ENCODE results near the gene NDRG4.

Gene NDRG4

DNA sequence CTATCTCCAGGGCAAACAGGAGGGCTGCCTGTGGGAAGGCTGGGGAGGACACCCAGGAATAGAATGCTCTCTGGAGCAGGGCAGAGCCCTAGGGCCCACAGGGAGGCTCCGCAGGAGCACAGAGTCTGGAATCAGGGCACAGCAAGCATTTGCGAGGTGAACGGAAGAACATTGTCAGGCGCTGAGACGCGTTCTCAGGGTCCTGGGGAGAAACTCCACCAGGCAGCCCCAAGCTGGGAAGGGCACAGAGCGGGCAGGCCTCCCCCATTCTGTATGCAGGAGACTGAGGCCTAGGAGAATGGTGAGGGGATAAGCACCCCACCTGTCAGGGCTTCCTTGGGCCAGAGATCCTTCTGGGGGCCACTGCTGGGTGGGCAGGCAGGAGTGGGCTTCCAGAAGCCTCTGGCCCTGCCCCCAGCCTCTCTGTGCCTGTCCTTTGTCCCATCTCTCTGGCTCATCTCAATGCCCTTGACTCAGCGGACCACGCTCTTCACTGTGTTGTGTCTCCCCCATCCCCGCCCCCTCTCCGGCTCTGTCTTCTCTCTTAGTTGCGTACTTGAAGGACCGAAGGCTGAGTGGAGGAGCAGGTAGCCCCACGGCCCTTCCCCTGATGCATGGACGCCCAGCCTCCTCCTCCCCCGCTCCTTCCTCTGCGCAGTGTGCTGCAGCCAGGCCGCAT lies 10.3 kb downstream of the NDRG4 start:
- no peak for DNase-seq (ENCODE audit: low read depth)

DNA sequence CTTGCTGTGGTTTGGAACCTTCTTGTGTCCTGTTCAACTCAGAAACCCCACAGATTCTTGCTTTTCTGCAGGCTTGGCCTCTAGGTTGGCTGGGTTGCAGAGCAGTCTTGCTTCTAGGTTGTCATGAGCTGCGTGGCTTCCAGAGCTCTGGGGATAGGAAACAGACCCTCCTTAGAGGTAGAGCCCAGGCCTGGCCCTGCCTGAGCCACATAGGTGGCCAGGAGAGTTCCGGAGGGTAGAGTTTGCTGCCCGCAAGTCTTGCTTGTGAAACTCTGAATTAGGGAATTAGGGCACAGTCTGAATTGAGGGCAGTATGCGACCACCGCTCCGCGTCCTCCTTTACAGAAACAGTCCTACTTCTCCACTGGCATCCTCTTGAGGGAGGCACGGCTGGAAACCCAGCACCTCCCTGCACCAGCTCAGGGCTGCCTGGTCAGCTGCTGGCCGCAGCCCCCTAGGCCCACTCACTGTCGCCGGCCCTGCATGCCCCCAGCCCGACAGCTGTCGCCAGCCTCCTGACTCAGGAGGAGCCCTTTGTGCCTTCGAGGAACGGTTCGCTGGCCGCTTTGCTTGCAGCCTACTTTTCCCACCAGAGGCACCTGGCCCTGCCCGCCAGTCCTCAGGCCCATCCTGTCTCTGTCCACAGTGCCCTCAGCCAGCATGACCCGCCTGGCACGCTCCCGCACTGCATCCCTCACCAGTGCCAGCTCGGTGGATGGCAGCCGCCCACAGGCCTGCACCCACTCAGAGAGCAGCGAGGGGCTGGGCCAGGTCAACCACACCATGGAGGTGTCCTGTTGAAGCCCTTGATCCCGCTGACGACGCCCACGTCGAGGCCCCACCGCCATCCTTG lies 11.1 kb downstream of the NDRG4 start:
- no peak for DNase-seq (ENCODE audit: low read depth)

DNA sequence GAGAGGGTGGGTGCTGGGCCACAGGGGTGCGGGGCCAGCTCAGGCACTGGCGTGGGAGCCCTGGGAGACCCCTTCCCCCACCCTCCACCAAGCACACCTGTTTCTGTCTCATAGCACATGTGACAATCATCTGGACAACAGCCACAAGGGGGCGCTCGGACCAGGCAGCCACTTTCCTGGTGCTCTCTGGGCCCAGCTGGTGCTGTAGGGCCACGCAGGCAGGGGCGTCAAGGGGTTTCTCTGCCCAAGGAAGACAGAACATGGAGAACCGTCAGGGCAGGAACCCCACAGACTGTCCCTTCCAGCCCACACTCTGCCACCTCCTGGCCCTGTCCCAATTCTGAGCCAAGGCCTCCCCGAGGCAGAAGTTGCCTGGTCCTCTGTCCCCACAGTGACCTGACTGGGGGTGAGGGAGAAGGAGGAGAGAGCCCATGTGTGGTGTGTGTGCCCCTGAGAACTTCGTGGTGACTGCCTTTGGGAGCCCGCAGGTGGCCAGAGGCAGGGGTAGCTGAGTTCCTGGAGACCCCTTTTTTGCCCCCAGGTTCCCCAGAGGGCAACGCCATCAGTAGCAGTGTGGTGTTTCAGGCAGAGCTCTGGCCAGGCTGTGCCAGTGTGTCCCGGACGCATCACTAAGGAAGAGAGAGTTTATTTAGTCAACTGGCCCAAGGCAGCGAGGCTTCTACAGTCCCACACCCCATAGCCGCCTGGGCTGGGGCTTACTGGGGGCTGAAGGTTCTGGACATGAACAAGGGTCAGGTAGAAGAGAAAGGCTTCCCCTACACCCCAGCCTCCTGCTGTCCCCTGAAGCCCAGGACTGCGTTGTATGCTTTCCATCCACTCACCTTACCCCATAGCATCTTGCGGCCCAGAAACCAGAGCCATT lies 12.2 kb downstream of the NDRG4 start:
- no peak for DNase-seq (ENCODE audit: low read depth)

DNA sequence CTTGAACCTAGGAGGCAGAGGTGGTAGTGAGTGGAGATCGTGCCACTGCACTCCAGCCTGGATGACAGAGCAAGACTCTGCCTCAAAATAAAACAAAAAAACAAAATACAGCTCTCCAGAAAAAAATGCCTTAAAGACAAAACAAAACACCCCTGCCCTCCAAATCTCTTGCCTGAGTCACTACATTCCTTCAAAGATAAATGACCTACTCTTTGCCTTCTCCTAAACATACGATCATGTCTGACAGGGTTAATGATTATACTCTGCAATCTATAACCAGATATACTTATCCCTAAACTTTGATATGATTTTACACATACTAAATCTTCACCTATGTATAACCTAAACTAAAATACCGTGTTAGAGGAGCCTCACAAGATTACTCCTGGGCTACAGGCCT lies 13.9 kb downstream of the NDRG4 start:
- no peak for DNase-seq (ENCODE audit: low read depth)

DNA sequence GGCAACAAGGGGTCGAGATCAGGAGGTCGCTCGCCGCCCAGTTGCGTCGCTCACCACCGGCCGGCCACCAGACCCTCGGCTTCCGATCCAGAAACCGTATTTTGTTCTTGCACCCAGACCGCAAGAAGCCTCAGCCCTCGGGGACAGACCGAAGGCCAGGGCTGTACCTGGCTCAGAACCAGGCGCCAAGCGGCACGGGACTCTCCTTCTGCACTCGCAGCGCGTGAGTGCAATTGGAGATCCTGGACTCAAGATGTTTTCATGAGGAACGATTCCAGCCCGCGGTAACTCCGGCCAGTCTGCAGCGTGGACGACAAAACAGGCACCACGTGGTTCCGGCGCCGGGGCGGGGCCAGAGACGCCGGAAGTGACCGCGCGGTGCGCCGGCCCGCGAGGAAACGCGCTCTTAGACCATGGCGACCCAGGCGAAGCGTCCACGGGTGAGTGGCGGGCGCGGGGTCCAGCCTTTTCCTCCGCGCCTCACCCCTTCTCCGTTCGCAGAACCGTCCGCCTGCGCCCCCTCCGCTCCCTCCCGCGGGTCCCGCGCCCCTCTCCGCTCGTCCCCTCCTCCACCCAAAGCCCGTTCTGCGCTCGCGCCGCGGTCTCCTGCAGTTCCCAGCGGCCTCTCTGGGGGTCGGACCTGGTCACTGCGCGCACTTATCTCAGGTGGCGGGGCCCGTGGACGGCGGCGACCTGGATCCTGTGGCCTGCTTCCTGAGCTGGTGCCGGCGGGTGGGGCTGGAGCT lies 15.4 kb downstream of the NDRG4 start, which contains the start of gene SETD6:
SETD6 (plus strand) TSS at position 393 of the 746 bp plus-strand sequence; CDS start at position 414, 21 bp downstream.
- peak; percentile 23 for DNase-seq (ENCODE audit: low read depth)

DNA sequence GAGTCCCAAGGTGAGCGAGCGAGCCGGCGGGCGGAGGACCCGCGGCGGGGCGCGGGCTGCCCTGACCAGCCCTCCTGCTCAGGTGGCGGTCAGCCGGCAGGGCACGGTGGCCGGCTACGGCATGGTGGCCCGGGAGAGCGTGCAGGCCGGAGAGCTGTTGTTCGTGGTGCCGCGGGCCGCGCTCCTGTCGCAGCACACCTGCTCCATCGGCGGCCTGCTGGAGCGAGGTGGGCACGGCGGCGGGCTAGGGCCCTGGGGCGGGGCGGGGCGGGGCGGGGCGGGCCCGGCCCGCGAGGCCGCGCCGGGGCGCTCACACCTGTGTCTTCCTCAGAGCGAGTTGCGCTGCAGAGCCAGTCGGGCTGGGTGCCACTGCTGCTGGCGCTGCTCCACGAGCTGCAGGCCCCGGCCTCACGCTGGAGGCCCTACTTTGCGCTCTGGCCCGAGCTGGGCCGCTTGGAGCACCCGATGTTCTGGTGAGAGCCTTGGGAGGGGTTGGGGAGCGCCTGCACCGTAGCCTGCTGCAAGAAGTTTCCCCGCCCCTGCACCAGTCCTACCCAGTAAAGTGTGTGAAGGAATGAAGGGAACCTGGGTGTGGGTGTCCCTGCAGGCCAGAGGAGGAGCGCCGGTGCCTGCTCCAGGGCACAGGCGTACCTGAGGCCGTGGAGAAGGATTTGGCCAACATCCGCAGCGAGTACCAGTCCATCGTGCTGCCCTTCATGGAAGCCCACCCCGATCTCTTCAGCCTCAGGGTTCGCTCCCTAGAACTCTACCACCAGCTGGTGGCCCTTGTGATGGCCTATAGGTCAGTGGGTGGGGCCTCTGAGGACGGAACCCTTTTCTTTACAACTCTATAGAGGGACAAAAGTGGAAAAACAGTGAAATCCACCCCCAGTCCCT lies 16.2 kb downstream of the NDRG4 start:
- DNase-seq (ENCODE audit: low read depth), result no peak

DNA sequence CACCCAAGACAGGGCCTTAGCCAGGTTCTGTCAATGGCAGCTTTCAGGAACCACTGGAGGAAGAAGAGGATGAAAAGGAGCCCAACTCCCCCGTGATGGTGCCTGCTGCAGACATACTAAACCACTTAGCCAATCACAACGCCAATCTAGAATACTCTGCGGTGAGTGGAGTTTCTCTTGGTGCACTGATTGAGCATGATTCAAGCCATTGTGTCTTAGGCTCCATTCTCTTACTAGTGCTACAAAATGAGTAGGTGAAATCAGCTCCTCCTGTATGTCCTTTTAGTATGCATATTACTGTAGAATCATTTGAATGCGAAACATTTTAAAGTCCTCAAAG lies 16.8 kb downstream of the NDRG4 start:
- no peak for DNase-seq (ENCODE audit: low read depth)

DNA sequence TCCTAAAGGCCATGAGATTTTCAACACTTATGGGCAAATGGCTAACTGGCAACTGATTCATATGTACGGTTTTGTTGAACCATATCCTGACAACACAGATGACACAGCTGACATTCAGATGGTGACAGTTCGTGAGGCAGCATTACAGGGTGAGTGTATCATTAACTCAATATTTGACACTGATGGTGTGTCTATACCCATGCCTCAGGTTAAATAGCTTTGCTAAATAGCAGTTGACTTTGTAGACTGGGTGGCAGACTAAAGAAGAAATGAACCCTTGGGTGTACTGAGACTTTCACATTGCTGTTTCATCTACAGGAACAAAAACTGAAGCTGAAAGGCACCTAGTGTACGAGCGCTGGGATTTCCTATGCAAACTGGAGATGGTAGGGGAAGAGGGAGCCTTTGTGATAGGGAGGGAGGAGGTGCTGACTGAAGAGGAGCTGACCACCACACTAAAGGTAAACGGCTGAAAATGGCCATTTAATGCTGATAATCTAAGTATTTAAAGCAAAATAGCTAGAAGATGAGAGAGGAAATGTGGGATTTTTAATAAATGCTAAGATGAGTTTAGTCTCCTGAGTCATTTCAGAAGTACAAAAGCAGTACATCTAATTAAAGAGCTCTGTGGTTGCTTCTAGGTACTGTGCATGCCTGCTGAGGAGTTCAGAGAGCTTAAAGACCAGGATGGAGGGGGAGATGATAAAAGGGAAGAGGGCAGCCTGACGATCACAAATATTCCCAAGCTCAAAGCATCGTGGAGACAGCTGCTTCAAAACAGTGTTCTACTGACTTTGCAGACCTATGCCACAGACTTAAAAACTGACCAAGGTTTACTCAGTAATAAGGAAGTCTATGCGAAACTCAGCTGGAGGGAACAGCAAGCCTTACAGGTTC lies 18.4 kb downstream of the NDRG4 start:
- DNase-seq (ENCODE audit: low read depth), result no peak

DNA sequence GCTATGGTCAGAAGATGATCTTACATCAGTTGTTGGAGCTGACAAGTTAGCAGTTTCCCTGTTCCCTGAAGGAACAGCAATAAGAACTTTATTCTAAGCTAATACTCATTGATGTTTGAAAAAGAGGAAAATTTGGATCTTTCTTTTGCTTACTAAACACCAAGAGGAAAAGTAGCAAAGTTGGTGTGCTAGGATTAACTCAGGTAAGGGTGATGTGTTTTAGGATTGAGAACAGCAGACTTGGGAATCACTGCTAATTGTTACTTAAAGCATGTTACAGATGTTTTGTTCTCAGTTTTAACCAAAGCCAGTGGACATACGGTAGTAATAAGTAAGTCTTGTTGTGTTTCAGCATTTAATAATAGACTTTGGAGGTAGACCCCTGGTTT lies 19.0 kb downstream of the NDRG4 start:
- no peak for DNase-seq (ENCODE audit: low read depth)

DNA sequence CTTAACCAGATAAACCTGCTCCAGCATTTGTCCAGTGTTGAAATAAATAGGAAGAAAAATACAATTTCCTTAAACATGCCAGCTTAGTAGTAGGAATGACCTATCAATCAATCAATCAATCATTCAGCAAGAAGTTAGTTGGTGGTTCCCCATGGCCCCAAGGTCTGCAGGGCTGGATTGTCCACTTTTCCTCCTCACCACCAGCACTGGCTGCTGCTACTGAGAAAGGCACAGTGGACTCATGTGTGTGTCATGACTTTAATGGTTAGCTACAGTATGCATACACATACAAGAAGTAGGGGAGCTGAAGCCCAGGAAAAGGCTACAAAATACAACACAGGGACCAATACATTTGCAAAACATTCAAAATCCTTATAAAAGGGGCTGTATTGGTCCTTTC lies 19.8 kb downstream of the NDRG4 start:
- no peak for DNase-seq (ENCODE audit: low read depth)

DNA sequence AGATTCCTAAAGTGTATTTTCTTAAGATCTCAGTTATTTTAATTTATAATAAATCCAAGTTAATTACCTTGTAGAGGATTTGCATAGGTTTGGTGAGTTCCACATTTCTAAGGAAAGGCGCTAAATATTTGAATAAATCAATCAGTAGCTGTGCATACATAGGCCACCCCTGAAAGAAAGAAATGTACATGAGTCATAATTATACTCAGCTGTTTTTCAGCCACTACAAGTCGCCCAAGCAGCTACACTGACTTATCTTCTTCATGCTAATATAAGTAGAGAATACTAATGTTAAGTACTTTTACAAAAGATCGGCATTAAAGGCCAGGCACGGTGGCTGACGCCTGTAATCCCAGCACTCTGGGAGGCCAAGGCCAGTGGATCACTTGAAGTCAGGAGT lies 30.2 kb downstream of the NDRG4 start:
- DNase-seq (ENCODE audit: low read depth), result no peak

DNA sequence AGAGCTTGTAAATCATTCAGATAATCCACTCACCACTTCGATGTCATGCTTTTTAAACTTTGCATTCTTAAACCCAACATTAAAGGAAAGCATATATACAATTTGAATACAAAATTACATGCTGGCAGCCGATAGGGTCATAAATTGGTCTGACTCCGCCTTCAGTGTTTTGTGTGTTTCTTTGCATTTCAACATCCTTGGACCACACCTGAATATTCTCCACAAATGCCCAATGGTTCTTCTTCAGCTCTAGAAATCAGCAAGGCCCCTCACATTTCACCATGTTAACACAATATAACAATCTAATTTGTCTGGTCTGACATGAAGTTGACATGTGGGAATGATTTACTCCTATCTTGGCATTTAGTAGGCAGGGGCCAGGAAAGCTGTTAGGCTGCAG lies 32.5 kb downstream of the NDRG4 start:
- no peak for DNase-seq (ENCODE audit: low read depth)

DNA sequence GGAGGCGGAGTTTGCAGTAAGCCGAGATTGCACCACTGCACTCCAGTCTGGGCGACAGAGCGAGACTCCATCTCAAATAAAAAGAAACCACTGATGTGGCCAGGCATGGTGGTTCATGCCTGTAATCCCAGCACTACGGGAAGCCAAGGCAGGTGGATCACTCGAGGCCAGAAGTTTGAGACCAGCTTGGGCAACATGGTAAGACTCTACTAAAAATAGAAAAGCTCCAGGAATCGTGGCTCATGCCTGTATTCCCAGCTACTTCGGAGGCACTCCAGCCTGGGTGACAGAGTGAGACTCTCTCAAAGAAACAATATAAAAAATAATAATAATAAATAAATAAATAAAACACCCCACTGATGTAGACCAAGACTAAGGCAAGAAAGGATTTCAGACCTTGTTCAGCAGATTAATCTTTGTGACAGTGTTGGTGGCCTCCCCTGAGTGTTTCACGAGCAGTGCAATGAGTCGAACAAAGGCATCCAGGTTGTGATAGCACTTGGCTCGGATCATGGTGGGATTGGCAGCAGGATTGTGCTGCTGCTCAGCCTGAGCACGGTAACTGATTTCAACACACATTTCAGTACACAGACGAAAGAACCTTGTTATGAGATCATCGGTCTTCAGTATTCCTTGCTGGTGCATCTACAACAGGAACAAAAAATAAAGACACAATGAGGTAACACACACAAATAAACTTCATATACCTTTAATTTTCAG lies 34.0 kb downstream of the NDRG4 start:
- no peak for DNase-seq (ENCODE audit: low read depth)

DNA sequence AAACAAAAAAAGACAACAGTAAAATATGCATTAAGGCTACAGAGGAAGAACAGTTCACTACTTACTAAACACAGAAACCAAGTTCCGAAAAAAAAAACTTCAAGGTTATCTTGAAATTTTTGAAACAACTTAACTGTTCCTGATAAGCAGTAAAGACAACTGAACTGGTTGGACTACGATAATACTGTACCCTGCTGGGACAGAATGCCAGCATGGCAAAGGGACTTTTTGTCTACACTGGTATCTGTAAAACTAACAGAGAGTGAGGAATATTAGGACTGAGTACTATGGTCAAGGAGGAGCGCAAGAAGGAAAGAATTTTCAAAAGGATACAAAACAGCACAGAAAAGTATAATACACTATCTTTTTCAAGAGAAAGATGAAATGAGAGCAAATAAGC lies 35.2 kb downstream of the NDRG4 start:
- DNase-seq (ENCODE audit: low read depth), result no peak

DNA sequence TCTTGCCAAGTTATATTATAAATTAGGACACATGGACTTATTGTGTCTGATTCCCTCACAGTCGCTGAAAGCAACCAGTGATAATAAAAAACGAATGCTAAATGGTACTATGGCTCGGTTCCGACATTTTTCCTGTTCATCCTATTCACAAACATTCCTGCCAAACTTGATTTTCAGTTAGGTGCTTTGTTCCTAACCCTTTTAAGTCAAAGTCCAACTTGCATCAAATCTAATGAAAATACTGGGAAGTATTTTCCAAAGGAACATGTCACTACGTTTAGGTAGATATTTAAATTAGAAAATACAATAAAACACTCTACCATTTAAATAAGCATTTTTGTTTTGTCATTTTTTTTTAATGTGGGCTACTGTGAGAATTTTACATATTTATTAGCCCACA lies 36.3 kb downstream of the NDRG4 start:
- no peak for DNase-seq (ENCODE audit: low read depth)

DNA sequence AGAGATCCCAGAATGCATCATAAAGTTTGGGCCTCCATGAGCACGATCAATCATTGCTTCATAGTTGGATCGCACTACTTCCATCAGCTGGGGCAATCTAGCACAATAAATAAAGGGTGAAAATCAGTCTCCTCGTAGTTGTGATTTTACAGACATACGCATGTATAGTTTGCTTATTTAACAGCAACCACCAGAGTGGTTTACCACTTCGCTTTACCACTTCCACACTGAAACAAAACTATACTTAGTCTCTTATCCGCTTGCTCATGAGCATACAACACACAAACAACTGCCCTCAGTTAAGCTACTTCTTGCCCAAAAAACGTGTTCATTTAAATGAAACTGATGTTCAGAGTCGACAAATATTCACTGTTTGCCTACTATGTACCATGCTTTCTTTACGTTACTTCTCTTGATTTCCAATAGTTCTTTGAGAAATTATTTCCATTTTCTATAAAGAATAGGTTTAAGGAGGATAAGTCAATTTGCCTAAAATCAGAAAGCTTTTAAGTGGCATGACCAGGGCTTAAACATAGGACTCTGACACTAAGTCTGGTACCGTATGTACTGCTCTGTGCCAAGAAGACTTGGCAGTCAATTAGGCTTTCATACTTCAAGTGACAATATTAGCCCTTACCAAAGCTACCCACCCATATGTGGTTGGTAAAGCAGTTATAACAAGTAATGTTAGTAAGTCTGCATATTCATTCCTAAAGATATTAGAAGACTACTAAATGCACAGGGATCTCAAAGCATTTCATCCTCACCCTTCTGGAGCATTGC lies 37.4 kb downstream of the NDRG4 start:
- DNase-seq (ENCODE audit: low read depth), result no peak

DNA sequence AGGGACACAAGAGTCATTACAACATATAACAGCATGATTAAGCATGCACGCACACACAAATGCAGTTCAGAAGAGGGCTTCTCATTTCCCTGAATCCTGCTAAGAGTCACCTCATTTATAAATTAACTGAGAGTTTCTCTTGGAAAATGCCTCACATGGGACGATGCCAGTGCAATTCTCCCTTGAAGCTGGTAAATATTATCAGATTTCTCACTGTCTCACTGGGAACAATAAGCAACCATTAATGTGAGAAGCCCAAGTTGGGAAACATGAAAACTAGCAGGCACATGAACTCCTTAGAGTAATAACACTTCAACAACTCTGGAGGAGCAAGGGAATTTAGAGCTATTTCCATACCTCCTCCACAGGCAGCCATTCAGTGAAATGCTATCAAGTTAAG lies 41.8 kb downstream of the NDRG4 start:
- no peak for DNase-seq (ENCODE audit: low read depth)

DNA sequence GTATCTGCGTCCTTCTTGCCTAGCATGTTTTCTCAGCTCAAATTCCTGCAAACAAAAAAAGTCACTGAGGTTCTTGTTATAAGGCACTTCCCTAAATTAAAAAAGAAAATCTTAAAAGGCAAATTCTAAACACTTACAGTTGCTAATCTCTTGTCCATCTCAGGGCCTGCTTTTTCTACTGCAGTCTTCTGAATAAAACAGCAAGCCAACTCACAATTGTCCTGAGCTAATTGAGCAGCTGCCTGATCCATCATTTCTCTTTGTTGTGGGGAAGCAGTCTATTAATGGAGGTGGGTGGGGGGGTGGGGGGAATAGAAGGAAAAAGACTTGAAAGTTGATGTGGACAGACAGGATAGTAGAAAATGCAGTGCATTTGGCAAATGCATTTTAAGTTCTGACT lies 42.3 kb downstream of the NDRG4 start:
- DNase-seq (ENCODE audit: low read depth), result no peak
